Fibroblast of gingiva (primary cell): Measurements from ENCODE around the gene PEAK1.
"Not testable (repeated sequence)": the region's sequence is repeated elsewhere in the genome, so short reads cannot be mapped to it uniquely, and the experiment has no call there.

Experiments
- DNase-seq: peaks from one replicate; pipeline ENCODE4 v3.0.0-alpha.2; 2011; ENCODE audit warnings: low read depth

The PEAK1 gene

GRCh38 chr15:77221708-77222107, 198.2 kb downstream of the PEAK1 start:
- no peak for DNase-seq

GRCh38 chr15:77221174-77221573, 198.7 kb downstream of the PEAK1 start:
- no peak for DNase-seq

GRCh38 chr15:77219841-77220240, 200.1 kb downstream of the PEAK1 start:
- DNase-seq: peak; percentile 40

- DNase-seq: no peak
These were observed 210.7 kb downstream of the PEAK1 start for GRCh38 chr15:77209221-77209620.

- no peak for DNase-seq
These were observed 211.7 kb downstream of the PEAK1 start for GRCh38 chr15:77208241-77208640.

- DNase-seq: no peak
These were observed 218.2 kb downstream of the PEAK1 start for GRCh38 chr15:77201665-77202064.

GRCh38 chr15:77196381-77196780, 223.5 kb downstream of the PEAK1 start:
- DNase-seq: no peak

- DNase-seq: no peak
These were observed 224.3 kb downstream of the PEAK1 start for GRCh38 chr15:77195586-77195985.

- DNase-seq: no peak
These were observed 227.5 kb downstream of the PEAK1 start for GRCh38 chr15:77192451-77192850.

- DNase-seq: no peak
These were observed 228.6 kb downstream of the PEAK1 start for GRCh38 chr15:77191230-77191834.

GRCh38 chr15:77187751-77188464, 232.0 kb downstream of the PEAK1 start:
- DNase-seq: peak; percentile 28

- DNase-seq: peak; percentile 43
These were observed 233.3 kb downstream of the PEAK1 start for GRCh38 chr15:77186594-77187011.

- no peak for DNase-seq
These were observed 234.6 kb downstream of the PEAK1 start for GRCh38 chr15:77185242-77185785.

GRCh38 chr15:77184352-77184751, 235.6 kb downstream of the PEAK1 start:
- DNase-seq: not testable (repeated sequence)

GRCh38 chr15:77183066-77183465, 236.8 kb downstream of the PEAK1 start:
- no peak for DNase-seq

GRCh38 chr15:77181305-77182074, 238.4 kb downstream of the PEAK1 start:
- DNase-seq: no peak

GRCh38 chr15:77180757-77181156, 239.1 kb downstream of the PEAK1 start:
- peak; percentile 76 for DNase-seq

GRCh38 chr15:77180270-77180669, 239.6 kb downstream of the PEAK1 start:
- no peak for DNase-seq

- DNase-seq: no peak
These were observed 240.3 kb downstream of the PEAK1 start for GRCh38 chr15:77179541-77179998.

GRCh38 chr15:77178411-77178810, 241.5 kb downstream of the PEAK1 start:
- DNase-seq: no peak

GRCh38 chr15:77176148-77176547, 243.8 kb downstream of the PEAK1 start:
- DNase-seq: not testable (repeated sequence)

GRCh38 chr15:77173487-77173886, 246.4 kb downstream of the PEAK1 start:
- no peak for DNase-seq
